Stomach (tissue), 4 donors: ENCODE measurements around the gene FRAT2.

Experiments
- POLR2A ChIP-seq, 4 donors: fragments of 450-650 bp; IDR thresholded peaks; one replicate each; pipeline ENCODE4 v1.6.1; 2016; ENCODE audit warnings: antibody characterized with exemption in 4 of 4, control low read depth in 2 of 4, mild to moderate bottlenecking in 1 of 4, moderate library complexity in 1 of 4
- TF ChIP-seq, protein P1 (sequence below), 7 experiments: fragments of 450-650 bp in 4 of 7; fragments of 200-600 bp in 3 of 7; sonication (generic) in 3 of 7; IDR thresholded peaks; one replicate each; pipeline ENCODE4 v1.5.1; 2016 to 2019; ENCODE audit warnings: antibody characterized with exemption in 7 of 7, control low read depth in 2 of 7, mild to moderate bottlenecking in 1 of 7

DNA sequence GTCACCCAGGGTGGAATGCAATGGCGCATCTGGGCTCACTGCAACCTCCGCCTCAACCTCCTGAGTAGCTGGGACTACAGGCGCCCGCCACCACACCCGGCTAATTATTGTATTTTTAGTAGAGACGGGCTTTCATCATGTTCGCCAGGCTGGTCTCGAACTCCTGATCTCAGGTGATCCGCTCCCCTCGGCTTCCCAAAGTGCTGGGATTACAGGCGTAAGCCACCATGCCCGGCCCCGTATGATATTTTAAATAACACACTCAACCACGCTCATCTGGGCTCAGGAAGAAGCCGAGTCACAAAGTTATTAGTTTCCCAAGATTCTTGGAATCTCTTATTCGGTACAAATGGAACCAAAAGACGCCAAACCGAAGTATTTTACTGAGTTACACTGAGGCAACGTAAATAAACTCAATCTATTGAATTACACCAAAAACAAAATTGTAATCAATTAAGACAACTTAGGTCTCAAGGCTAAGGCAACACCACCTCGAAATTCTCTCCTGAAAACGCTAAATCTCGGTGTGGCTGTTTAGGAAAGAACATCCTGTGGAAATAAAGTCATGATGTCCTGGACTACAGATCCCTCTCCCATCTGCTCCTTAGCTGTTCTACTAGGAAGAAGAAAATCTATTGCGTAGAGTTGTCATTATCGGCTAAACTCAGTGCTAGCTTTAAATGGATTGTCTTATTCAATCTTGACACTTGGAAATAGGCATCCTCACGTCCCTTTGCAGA is 43.0 kb downstream of the FRAT2 start:
- TF ChIP-seq POLR2A (IDR thresholded peaks at IDR 0.05): no peak
- TF ChIP-seq, protein P1, sequence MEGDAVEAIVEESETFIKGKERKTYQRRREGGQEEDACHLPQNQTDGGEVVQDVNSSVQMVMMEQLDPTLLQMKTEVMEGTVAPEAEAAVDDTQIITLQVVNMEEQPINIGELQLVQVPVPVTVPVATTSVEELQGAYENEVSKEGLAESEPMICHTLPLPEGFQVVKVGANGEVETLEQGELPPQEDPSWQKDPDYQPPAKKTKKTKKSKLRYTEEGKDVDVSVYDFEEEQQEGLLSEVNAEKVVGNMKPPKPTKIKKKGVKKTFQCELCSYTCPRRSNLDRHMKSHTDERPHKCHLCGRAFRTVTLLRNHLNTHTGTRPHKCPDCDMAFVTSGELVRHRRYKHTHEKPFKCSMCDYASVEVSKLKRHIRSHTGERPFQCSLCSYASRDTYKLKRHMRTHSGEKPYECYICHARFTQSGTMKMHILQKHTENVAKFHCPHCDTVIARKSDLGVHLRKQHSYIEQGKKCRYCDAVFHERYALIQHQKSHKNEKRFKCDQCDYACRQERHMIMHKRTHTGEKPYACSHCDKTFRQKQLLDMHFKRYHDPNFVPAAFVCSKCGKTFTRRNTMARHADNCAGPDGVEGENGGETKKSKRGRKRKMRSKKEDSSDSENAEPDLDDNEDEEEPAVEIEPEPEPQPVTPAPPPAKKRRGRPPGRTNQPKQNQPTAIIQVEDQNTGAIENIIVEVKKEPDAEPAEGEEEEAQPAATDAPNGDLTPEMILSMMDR (IDR thresholded peaks at IDR 0.05): no peak
